K562 (cell line): ENCODE measurements around the gene FUT6. TPM values are rescaled to one million over a fixed set of nuclear protein-coding genes. Genes with fewer than 3 reads are reported as not detected.
A peak's percentile ranks its signal among the peaks of the same experiment; 100 is the strongest.

ENCODE experiments used
- CBFA2T3 ChIP-seq: fragments of 450-650 bp; IDR thresholded peaks from 2 replicates; pipeline ENCODE4 v1.6.1; 2017
- ILK ChIP-seq: fragments of 450-650 bp; IDR thresholded peaks from 2 replicates; pipeline ENCODE4 v1.6.1; 2016; ENCODE audit warnings: missing genetic modification characterization, low read depth, mild to moderate bottlenecking, missing compliant biosample characterization, moderate library complexity, borderline replicate concordance
- KLF10 ChIP-seq: fragments of 250-450 bp; sonication (Bioruptor Pico); IDR thresholded peaks from 2 replicates; pipeline ENCODE4 v1.6.1; 2021; ENCODE audit warnings: matching md5 sums
- MXI1 ChIP-seq: IDR thresholded peaks from 2 replicates; pipeline ENCODE4 v1.6.1; 2011; ENCODE audit warnings: low read depth, mild to moderate bottlenecking, improper control_type of control experiment, low read length
- NCOA6 ChIP-seq: fragments of 450-650 bp; IDR thresholded peaks from 2 replicates; pipeline ENCODE4 v1.6.1; 2017; ENCODE audit warnings: mild to moderate bottlenecking
- NFIC ChIP-seq: fragments of 450-650 bp; IDR thresholded peaks from 2 replicates; pipeline ENCODE4 v1.6.1; 2017; ENCODE audit warnings: mild to moderate bottlenecking, inconsistent platforms
- NR1H2 ChIP-seq: sonication (generic); formaldehyde crosslinking; IDR thresholded peaks from 2 replicates; pipeline ENCODE4 v1.4.0; 2020; ENCODE audit warnings: mild to moderate bottlenecking, missing genetic modification reagents
- SETDB1 ChIP-seq: IDR thresholded peaks from one replicate; pipeline ENCODE4 v1.6.1; 2012; ENCODE audit warnings: low read length, control low read depth, inconsistent platforms
- XRCC3 ChIP-seq: fragments of 450-650 bp; IDR thresholded peaks from 2 replicates; pipeline ENCODE4 v1.6.1; 2017; ENCODE audit warnings: mild to moderate bottlenecking, moderate library complexity
- ZNF175 ChIP-seq: fragments of 200-800 bp; sonication (Bioruptor generic); IDR thresholded peaks from 2 replicates; pipeline ENCODE4 v1.6.1; 2016; ENCODE audit warnings: low read depth, mild to moderate bottlenecking, missing genetic modification characterization, missing compliant biosample characterization
- ZNF197 ChIP-seq: fragments of 200-800 bp; sonication (Bioruptor generic); IDR thresholded peaks from 2 replicates; pipeline ENCODE4 v1.6.1; 2016; ENCODE audit warnings: low read depth, missing genetic modification characterization, missing compliant biosample characterization
- ZNF384 ChIP-seq: IDR thresholded peaks from 2 replicates; pipeline ENCODE4 v1.6.1; 2012; ENCODE audit warnings: low read depth, low read length, improper control_type of control experiment
- ZNF830 ChIP-seq: fragments of 250-450 bp; sonication (Bioruptor Pico); IDR thresholded peaks from 2 replicates; pipeline ENCODE4 v1.5.0; 2021; ENCODE audit warnings: mild to moderate bottlenecking
- polyA plus RNA-seq, 8 experiments: library from polyadenylated mRNA; depleted of rRNA in 4 of 8; stranded (reverse) in 5 of 8; unstranded in 3 of 8; fragments of >200 nt; fragmentation: Nextera tagmentation in 2 of 8; fragmentation: Illumina TruSeq in 1 of 8; extraction: Ambion mirVana in 2 of 8; extraction: Trizol in 1 of 8; gene quantifications; 2 replicates each; pipeline versions ENCODE4 v1.2.1 to v1.2.3, GENCODE V29; 2011 to 2014; ENCODE audit warnings: inconsistent platforms in 1 of 8, missing spikeins in 1 of 8
- total RNA-seq, 7 experiments: library from RNA; depleted of rRNA in 6 of 7; stranded (reverse); fragments of >200 nt in 6 of 7; fragmentation: Illumina TruSeq in 2 of 7; extraction: Trizol in 2 of 7; gene quantifications; 2 replicates each; pipeline versions ENCODE4 v1.2.1 to v1.2.3, GENCODE V29; 2011 to 2021; ENCODE audit warnings: low replicate concordance in 1 of 7
- TF ChIP-seq, protein P1 (sequence below): fragments of 250-450 bp; sonication (Bioruptor Pico); IDR thresholded peaks from 2 replicates; pipeline ENCODE4 v1.4.0; 2020
- TF ChIP-seq, protein P2 (sequence below): fragments of 250-450 bp; sonication (Bioruptor Pico); IDR thresholded peaks from 2 replicates; pipeline ENCODE4 v1.5.0; 2022; ENCODE audit warnings: mild to moderate bottlenecking
- TF ChIP-seq, protein P3 (sequence below): fragments of 450-650 bp; formaldehyde crosslinking; IDR thresholded peaks from 2 replicates; pipeline ENCODE4 v1.4.0; 2022; ENCODE audit warnings: missing genetic modification characterization

FUT6 gene
- total and polyA plus RNA-seq, 9 of the 15 experiments (the other 6 are each of a cell fraction or from before 2014, with no cell fraction given), result 0.04 TPM; not detected in 8

DNA sequence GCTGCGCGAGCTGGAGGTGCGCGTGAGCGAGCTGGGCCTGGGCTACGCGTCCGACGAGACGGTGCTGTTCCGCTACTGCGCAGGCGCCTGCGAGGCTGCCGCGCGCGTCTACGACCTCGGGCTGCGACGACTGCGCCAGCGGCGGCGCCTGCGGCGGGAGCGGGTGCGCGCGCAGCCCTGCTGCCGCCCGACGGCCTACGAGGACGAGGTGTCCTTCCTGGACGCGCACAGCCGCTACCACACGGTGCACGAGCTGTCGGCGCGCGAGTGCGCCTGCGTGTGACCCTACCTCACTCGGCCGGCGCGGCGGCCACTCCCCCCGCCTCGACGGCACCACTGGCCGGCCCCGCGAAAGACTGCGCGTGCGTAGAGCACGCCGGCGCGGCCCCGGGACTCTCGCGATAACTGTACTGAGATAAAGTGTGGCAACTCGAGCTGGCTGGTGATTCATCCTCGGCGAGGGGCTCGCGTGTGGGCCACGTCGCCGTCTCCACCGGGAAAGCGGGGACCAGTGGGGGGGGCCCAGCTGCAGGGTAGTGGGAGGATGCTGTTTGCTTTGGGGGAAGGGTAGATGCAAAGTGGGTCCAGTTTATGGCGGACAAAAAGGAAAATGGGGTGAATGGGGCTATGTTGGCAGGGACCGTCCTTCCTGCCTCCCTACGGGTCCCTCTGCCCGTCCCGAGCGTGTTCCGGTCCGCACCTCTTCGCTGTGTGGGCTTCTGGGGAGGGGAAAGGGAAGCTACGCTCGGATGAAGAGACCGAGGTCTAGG is 11.4 kb downstream of the FUT6 start (continued):
- TF ChIP-seq, protein P1, sequence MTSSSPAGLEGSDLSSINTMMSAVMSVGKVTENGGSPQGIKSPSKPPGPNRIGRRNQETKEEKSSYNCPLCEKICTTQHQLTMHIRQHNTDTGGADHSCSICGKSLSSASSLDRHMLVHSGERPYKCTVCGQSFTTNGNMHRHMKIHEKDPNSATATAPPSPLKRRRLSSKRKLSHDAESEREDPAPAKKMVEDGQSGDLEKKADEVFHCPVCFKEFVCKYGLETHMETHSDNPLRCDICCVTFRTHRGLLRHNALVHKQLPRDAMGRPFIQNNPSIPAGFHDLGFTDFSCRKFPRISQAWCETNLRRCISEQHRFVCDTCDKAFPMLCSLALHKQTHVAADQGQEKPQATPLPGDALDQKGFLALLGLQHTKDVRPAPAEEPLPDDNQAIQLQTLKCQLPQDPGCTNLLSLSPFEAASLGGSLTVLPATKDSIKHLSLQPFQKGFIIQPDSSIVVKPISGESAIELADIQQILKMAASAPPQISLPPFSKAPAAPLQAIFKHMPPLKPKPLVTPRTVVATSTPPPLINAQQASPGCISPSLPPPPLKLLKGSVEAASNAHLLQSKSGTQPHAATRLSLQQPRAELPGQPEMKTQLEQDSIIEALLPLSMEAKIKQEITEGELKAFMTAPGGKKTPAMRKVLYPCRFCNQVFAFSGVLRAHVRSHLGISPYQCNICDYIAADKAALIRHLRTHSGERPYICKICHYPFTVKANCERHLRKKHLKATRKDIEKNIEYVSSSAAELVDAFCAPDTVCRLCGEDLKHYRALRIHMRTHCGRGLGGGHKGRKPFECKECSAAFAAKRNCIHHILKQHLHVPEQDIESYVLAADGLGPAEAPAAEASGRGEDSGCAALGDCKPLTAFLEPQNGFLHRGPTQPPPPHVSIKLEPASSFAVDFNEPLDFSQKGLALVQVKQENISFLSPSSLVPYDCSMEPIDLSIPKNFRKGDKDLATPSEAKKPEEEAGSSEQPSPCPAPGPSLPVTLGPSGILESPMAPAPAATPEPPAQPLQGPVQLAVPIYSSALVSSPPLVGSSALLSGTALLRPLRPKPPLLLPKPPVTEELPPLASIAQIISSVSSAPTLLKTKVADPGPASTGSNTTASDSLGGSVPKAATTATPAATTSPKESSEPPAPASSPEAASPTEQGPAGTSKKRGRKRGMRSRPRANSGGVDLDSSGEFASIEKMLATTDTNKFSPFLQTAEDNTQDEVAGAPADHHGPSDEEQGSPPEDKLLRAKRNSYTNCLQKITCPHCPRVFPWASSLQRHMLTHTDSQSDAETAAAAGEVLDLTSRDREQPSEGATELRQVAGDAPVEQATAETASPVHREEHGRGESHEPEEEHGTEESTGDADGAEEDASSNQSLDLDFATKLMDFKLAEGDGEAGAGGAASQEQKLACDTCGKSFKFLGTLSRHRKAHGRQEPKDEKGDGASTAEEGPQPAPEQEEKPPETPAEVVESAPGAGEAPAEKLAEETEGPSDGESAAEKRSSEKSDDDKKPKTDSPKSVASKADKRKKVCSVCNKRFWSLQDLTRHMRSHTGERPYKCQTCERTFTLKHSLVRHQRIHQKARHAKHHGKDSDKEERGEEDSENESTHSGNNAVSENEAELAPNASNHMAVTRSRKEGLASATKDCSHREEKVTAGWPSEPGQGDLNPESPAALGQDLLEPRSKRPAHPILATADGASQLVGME (CRISPR knock-in tag), result no peak
- TF ChIP-seq KLF10 (CRISPR knock-in tag) (no peak), NR1H2 (CRISPR knock-in tag) (peak; percentile 24; the same call in 1 of the 2 replicates), XRCC3 (no peak), MXI1 (peak; percentile 82; the same call in 1 of the 2 replicates), ILK (no peak), CBFA2T3 (0 out of 2 replicates have a peak, but pooled peaks have one; percentile 45), ZNF175 (0 out of 2 replicates have a peak, but pooled peaks have one; percentile 45), NCOA6 (peak; percentile 99), ZNF384 (no peak), SETDB1 (no peak), NFIC (peak; percentile 94), ZNF197 (CRISPR knock-in tag) (peak; percentile 23; the same call in 1 of the 2 replicates), ZNF830 (CRISPR knock-in tag) (0 out of 2 replicates have a peak, but pooled peaks have one; percentile 62)
- TF ChIP-seq, protein P2, sequence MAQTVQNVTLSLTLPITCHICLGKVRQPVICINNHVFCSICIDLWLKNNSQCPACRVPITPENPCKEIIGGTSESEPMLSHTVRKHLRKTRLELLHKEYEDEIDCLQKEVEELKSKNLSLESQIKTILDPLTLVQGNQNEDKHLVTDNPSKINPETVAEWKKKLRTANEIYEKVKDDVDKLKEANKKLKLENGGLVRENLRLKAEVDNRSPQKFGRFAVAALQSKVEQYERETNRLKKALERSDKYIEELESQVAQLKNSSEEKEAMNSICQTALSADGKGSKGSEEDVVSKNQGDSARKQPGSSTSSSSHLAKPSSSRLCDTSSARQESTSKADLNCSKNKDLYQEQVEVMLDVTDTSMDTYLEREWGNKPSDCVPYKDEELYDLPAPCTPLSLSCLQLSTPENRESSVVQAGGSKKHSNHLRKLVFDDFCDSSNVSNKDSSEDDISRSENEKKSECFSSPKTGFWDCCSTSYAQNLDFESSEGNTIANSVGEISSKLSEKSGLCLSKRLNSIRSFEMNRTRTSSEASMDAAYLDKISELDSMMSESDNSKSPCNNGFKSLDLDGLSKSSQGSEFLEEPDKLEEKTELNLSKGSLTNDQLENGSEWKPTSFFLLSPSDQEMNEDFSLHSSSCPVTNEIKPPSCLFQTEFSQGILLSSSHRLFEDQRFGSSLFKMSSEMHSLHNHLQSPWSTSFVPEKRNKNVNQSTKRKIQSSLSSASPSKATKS (CRISPR knock-in tag), result no peak
- TF ChIP-seq, protein P3, sequence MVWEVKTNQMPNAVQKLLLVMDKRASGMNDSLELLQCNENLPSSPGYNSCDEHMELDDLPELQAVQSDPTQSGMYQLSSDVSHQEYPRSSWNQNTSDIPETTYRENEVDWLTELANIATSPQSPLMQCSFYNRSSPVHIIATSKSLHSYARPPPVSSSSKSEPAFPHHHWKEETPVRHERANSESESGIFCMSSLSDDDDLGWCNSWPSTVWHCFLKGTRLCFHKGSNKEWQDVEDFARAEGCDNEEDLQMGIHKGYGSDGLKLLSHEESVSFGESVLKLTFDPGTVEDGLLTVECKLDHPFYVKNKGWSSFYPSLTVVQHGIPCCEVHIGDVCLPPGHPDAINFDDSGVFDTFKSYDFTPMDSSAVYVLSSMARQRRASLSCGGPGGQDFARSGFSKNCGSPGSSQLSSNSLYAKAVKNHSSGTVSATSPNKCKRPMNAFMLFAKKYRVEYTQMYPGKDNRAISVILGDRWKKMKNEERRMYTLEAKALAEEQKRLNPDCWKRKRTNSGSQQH (CRISPR knock-in tag), result peak; percentile 94
